GM18861 (cell line): Measurements from ENCODE around the gene ARL6IP4.
A peak's percentile ranks its signal among the peaks of the same experiment; 100 is the strongest.

ENCODE experiments used
- ATAC-seq: cut with Tn5 transposase; IDR thresholded peaks from one replicate; pipeline ENCODE4 v1.9.1; 2021; ENCODE audit not compliant: unreplicated experiment

Gene ARL6IP4

GRCh38 chr12:122958198-122958888, 22.1 kb upstream of the ARL6IP4 start:
- ATAC-seq, result no peak

GRCh38 chr12:122959566-122960192, 20.8 kb upstream of the ARL6IP4 start:
- ATAC-seq, result no peak

GRCh38 chr12:122960193-122960569, 20.3 kb upstream of the ARL6IP4 start:
- no peak for ATAC-seq

- ATAC-seq, result no peak
These were observed 18.8 kb upstream of the ARL6IP4 start for GRCh38 chr12:122961531-122962329.

- no peak for ATAC-seq
These were observed 16.6 kb upstream of the ARL6IP4 start for GRCh38 chr12:122963941-122964265.

GRCh38 chr12:122964439-122965257, 15.8 kb upstream of the ARL6IP4 start:
- no peak for ATAC-seq

GRCh38 chr12:122965321-122965751, 15.1 kb upstream of the ARL6IP4 start:
- no peak for ATAC-seq

- peak; percentile 52 for ATAC-seq
These were observed 14.4 kb upstream of the ARL6IP4 start, which contains the start of gene ABCB9 for GRCh38 chr12:122965851-122966742. TSS of gene ABCB9 (minus strand) at chr12:122966463. CDS start at chr12:122960235, 6,228 bp downstream.

GRCh38 chr12:122966743-122967550, 13.5 kb upstream of the ARL6IP4 start:
- no peak for ATAC-seq

GRCh38 chr12:122968104-122968503, 12.4 kb upstream of the ARL6IP4 start:
- no peak for ATAC-seq

GRCh38 chr12:122969676-122970075, 10.8 kb upstream of the ARL6IP4 start:
- no peak for ATAC-seq

GRCh38 chr12:122974274-122974891, 6.1 kb upstream of the ARL6IP4 start:
- ATAC-seq, result peak; percentile 62

GRCh38 chr12:122974892-122975789, 5.3 kb upstream of the ARL6IP4 start, which contains the start of gene OGFOD2:
TSS of gene OGFOD2 (plus strand) at chr12:122975244. CDS start at chr12:122975252, 8 bp downstream.
- peak; percentile 67 for ATAC-seq

GRCh38 chr12:122975790-122976647, 4.5 kb upstream of the ARL6IP4 start:
- ATAC-seq, result no peak

GRCh38 chr12:122976648-122976975, 3.9 kb upstream of the ARL6IP4 start:
- no peak for ATAC-seq

GRCh38 chr12:122977153-122977552, 3.3 kb upstream of the ARL6IP4 start:
- ATAC-seq, result no peak
